GM06990 (cell line): Measurements from ENCODE around the gene GCNT4.

ENCODE experiments used
- DNase-seq: peaks from one replicate; pipeline ENCODE4 v3.0.0-alpha.2; 2011; ENCODE audit not compliant: insufficient read length; ENCODE audit errors: extremely low read depth
- H3K27me3 ChIP-seq: replicated peaks from 2 replicates; pipeline ENCODE4 v1.6.0; 2011; ENCODE audit warnings: low read length; ENCODE audit not compliant: control insufficient read depth, insufficient read depth
- H3K36me3 ChIP-seq: 2 replicates; pipeline ENCODE4 v1.5.1; 2011; ENCODE audit warnings: low read length; ENCODE audit not compliant: control insufficient read depth, insufficient read depth
- H3K4me3 ChIP-seq: replicated peaks from 2 replicates; pipeline ENCODE4 v1.5.1; 2011; ENCODE audit warnings: low read depth, mild to moderate bottlenecking, control low read depth, low read length
- TF ChIP-seq, protein P1 (sequence below): IDR thresholded peaks from 2 replicates; pipeline ENCODE4 v1.5.1; 2011; ENCODE audit warnings: low read length, control low read depth, mild to moderate bottlenecking, inconsistent platforms; ENCODE audit not compliant: insufficient read depth, poor library complexity, severe bottlenecking

Gene GCNT4

DNA sequence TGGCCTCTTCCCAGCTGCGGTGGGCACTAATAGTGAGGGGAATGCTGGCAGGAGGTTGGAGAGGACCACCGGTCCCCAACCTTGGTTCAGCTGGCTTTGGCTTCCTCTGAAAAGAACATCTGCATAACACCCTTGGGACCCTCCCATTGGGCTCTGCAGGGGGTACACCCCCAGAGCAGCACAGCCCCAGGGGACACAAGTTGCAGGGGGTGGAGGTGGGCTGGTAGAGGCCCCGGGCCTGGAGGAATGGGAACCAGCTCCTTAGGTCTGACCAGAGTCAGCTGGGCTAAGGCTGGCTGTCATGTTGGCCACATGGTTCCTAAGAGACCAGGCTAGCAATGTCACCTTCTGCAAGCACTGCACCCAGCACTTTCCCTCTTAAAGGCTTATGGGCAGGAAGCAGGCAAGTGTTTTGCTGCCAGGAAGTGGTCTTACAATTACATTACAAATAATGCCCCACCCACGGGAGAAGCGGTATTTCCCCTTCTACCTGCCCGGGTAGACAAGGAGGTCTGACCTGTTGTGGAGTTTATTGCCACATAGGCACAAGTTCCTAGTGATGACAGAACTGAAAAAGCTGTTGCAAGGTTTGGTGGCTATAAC lies 18.1 kb downstream of the GCNT4 start:
- DNase-seq: no peak
- Histone ChIP-seq H3K27me3 (no peaks in the 10 kb centered on the region; the same call in 1 of the 2 replicates), H3K4me3 (no peak overlapping the region), H3K36me3 (no peaks in the 10 kb centered on the region)
- TF ChIP-seq, protein P1, sequence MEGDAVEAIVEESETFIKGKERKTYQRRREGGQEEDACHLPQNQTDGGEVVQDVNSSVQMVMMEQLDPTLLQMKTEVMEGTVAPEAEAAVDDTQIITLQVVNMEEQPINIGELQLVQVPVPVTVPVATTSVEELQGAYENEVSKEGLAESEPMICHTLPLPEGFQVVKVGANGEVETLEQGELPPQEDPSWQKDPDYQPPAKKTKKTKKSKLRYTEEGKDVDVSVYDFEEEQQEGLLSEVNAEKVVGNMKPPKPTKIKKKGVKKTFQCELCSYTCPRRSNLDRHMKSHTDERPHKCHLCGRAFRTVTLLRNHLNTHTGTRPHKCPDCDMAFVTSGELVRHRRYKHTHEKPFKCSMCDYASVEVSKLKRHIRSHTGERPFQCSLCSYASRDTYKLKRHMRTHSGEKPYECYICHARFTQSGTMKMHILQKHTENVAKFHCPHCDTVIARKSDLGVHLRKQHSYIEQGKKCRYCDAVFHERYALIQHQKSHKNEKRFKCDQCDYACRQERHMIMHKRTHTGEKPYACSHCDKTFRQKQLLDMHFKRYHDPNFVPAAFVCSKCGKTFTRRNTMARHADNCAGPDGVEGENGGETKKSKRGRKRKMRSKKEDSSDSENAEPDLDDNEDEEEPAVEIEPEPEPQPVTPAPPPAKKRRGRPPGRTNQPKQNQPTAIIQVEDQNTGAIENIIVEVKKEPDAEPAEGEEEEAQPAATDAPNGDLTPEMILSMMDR: no peak

DNA sequence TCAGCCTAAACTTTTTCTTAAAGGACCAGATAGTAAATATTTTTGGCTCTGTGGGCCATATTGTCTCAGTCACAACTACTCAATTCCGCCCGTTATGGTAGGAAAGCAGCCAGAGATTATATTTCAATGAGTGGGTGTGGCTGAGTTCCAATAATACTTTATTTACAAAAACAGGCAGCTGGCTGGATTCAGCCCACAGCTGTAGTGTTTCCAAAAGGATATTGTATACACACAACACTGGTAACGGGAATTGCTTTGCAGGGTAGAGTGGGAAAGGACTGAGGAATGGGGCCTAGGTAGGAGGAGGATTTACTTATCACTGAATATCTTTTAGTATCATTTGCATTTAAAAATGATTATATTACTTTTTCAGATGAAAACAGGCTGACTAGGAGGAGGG lies 21.0 kb downstream of the GCNT4 start:
- no peak overlapping the region for H3K4me3 ChIP-seq
- H3K36me3 ChIP-seq: no peaks in the 10 kb centered on the region
- no peaks in the 10 kb centered on the region; the same call in 1 of the 2 replicates for H3K27me3 ChIP-seq
- DNase-seq: no peak
- TF ChIP-seq, protein P1: no peak

DNA sequence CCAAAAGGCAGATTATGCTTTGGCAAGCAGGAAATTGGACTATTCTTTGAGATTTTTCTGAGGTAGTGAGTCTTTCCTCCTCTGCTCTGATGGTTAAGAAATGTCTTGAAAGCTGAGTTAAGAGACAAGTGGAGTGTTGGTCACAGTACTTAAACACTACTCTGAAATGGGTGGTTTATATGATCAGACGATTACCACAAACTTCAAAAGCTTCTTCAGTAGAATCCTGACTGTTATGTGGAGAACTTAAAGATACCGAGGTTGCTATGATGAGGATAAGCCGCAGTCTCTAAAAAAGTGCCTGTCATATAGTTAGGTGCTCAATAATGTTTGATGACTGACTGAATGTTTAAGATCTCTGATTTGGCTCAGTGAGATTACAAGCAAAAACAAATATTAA lies 24.3 kb downstream of the GCNT4 start:
- Histone ChIP-seq H3K27me3 (no peaks in the 10 kb centered on the region; the same call in 1 of the 2 replicates), H3K36me3 (no peaks in the 10 kb centered on the region), H3K4me3 (no peak overlapping the region)
- TF ChIP-seq, protein P1: no peak
- no peak for DNase-seq

- DNase-seq: no peak
- TF ChIP-seq, protein P1: no peak
These were observed 28.8 kb downstream of the GCNT4 start for GRCh38 chr5:75023368-75024159.

GRCh38 chr5:75021800-75022199 lies 30.6 kb downstream of the GCNT4 start:
- H3K4me3 ChIP-seq: no peak overlapping the region
- no peaks in the 10 kb centered on the region for H3K36me3 ChIP-seq
- DNase-seq: no peak
- H3K27me3 ChIP-seq: no peaks in the 10 kb centered on the region; the same call in none of the 2 replicates
- TF ChIP-seq, protein P1: no peak

More at GRCh38 chr5:75023368-75024159, 28.8 kb downstream of the GCNT4 start:
- Histone ChIP-seq H3K4me3 (no peak overlapping the region), H3K27me3 (no peaks in the 10 kb centered on the region; the same call in 1 of the 2 replicates), H3K36me3 (no peaks in the 10 kb centered on the region)
